NCI-H2081 treated with DMSO at 0.1 percent for 48 hours (cell line): ENCODE results near the gene TMEM169.
A peak's percentile ranks its signal among the peaks of the same experiment; 100 is the strongest.

ENCODE experiments used
- DNase-seq: peaks from one replicate; lab custom pipeline; 2025; lab: John Stamatoyannopoulos, UW

TMEM169 gene

GRCh38 chr2:216081487-216082116, at the start of gene TMEM169, which contains the start of gene PECR:
TSS of gene TMEM169 (plus strand) at chr2:216081919. CDS start at chr2:216095964, 14,045 bp downstream.
TSS of gene PECR (minus strand) at chr2:216081809. CDS start at chr2:216081741, 68 bp downstream.
- DNase-seq, result peak; percentile 31

GRCh38 chr2:216031960-216032689, 49.6 kb upstream of the TMEM169 start:
- no peak for DNase-seq

- no peak for DNase-seq
Observed at GRCh38 chr2:216033403-216033802, 48.3 kb upstream of the TMEM169 start.

- no peak for DNase-seq
Observed at GRCh38 chr2:216034065-216034464, 47.7 kb upstream of the TMEM169 start.

GRCh38 chr2:216039918-216040317, 41.8 kb upstream of the TMEM169 start:
- no peak for DNase-seq

GRCh38 chr2:216041438-216041837, 40.3 kb upstream of the TMEM169 start:
- no peak for DNase-seq

GRCh38 chr2:216043949-216044348, 37.8 kb upstream of the TMEM169 start:
- DNase-seq, result no peak

GRCh38 chr2:216044883-216045486, 36.7 kb upstream of the TMEM169 start:
- DNase-seq, result no peak

GRCh38 chr2:216047397-216047796, 34.3 kb upstream of the TMEM169 start:
- no peak for DNase-seq

GRCh38 chr2:216049452-216049851, 32.3 kb upstream of the TMEM169 start:
- no peak for DNase-seq

GRCh38 chr2:216051350-216051749, 30.4 kb upstream of the TMEM169 start:
- no peak for DNase-seq

- no peak for DNase-seq
Observed at GRCh38 chr2:216052420-216052819, 29.3 kb upstream of the TMEM169 start.

GRCh38 chr2:216055680-216056079, 26.0 kb upstream of the TMEM169 start:
- DNase-seq, result no peak

GRCh38 chr2:216056739-216057138, 25.0 kb upstream of the TMEM169 start:
- no peak for DNase-seq

GRCh38 chr2:216057688-216058193, 24.0 kb upstream of the TMEM169 start:
- DNase-seq, result no peak

- DNase-seq, result no peak
Observed at GRCh38 chr2:216059233-216059834, 22.4 kb upstream of the TMEM169 start.

- DNase-seq, result no peak
Observed at GRCh38 chr2:216064014-216064630, 17.6 kb upstream of the TMEM169 start.

GRCh38 chr2:216064665-216065064, 17.1 kb upstream of the TMEM169 start:
- no peak for DNase-seq

- no peak for DNase-seq
Observed at GRCh38 chr2:216066230-216066629, 15.5 kb upstream of the TMEM169 start.

GRCh38 chr2:216069028-216069427, 12.7 kb upstream of the TMEM169 start:
- DNase-seq, result no peak

- DNase-seq, result no peak
Observed at GRCh38 chr2:216070195-216070594, 11.5 kb upstream of the TMEM169 start.
